Measurements from ENCODE around the gene ADAMTS15.

DNA sequence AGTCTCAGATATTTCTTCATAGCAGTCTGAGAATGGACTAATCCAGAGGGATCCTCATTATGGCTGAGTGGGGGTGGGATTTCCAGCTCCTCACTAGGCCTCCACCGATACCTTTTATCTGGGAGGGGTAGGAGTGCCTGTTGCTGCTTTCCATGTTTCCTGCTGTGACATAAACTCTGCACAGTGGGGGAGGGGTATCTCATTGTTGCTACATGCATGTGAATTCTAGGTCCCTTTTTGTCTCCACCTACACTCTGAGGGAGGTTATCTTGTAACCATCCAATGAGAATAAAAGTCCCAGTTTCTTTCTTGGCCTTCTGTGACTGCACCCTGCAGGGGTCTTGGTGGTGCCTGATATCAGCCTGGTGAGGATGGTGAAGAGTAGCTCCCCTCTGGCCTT lies 60.5 kb downstream of the ADAMTS15 start:
- TF ChIP-seq POLR2A (IDR thresholded peaks at IDR 0.05; ENCODE audit: low read length) (no peak), GATA1 (IDR thresholded peaks at IDR 0.05; ENCODE audit: low read depth, low read length) (no peak)
